ENCODE measurements around the gene MYO3B. TPM values are rescaled to one million over a fixed set of nuclear protein-coding genes. Genes with fewer than 3 reads are reported as not detected.

The MYO3B gene
- polyA plus RNA-seq, 1 experiment: 0.10 TPM

DNA sequence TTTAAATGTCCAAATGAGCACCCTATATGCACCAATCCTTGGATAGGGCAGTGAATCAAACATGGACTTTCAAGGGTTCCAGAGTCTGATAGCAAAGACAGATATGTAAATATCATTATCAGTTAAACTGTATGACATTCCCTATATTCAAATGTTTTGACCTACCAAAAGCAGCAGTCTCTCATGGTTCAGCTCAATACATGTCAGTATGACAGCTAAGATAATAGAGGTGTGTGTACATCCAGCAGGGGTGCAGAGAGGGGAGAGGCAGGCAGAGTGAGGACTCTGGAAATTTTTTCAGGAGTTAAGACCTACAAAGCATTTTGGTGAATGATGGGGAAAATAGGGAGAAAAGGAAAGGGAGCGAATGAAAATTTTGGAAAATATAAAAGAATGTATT lies 106.3 kb downstream of the MYO3B start:
- ChIA-PET POLR2A (no interaction called here), CTCF (interaction anchor here (1.3 kb wide), 1 partner anchor 125 kb away, joined by 3 read pairs; no protein-coding TSS in a partner anchor)
- no peak for DNase-seq (ENCODE audit: low read depth, low spot score)
- H3K27ac ChIP-seq (ENCODE audit: low read depth, low read length): no peak overlapping the region
- TF ChIP-seq, protein P1, sequence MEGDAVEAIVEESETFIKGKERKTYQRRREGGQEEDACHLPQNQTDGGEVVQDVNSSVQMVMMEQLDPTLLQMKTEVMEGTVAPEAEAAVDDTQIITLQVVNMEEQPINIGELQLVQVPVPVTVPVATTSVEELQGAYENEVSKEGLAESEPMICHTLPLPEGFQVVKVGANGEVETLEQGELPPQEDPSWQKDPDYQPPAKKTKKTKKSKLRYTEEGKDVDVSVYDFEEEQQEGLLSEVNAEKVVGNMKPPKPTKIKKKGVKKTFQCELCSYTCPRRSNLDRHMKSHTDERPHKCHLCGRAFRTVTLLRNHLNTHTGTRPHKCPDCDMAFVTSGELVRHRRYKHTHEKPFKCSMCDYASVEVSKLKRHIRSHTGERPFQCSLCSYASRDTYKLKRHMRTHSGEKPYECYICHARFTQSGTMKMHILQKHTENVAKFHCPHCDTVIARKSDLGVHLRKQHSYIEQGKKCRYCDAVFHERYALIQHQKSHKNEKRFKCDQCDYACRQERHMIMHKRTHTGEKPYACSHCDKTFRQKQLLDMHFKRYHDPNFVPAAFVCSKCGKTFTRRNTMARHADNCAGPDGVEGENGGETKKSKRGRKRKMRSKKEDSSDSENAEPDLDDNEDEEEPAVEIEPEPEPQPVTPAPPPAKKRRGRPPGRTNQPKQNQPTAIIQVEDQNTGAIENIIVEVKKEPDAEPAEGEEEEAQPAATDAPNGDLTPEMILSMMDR (IDR thresholded peaks at IDR 0.05; ENCODE audit: low read depth, low read length): no peak
- H3K9me3 ChIP-seq (ENCODE audit: control insufficient read depth, insufficient read depth, low read length): no peaks in the 10 kb centered on the region
- H3K4me3 ChIP-seq (ENCODE audit: low read depth, low read length): no peak overlapping the region
- peaks cover 3% of the 10 kb centered on the region for H3K27me3 ChIP-seq (ENCODE audit: control insufficient read depth, insufficient read depth, low read length)

DNA sequence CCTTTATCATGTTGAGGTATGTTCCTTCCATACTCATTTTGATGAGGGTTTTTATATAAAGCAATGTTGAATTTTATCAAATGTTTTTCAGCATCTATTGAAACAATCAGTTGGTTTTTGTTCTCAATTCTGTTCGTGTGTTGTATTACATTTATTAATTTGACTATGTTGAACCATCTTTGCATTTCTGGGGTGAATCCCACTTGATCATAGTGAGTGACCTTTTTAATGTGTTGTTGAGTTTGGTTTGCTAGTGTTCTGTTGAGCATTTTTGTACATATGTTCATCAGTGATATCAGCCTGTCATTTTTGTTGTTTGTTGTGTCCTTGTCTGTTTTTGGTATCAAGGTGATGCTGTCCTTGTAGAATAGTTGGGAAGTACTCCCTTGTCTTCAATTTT lies 110.9 kb downstream of the MYO3B start:
- Histone ChIP-seq H3K27me3 (ENCODE audit: control insufficient read depth, insufficient read depth, low read length) (peaks cover 3% of the 10 kb centered on the region), H3K27ac (ENCODE audit: low read depth, low read length) (no peak overlapping the region), H3K4me3 (ENCODE audit: low read depth, low read length) (no peak overlapping the region), H3K9me3 (ENCODE audit: control insufficient read depth, insufficient read depth, low read length) (no peaks in the 10 kb centered on the region)
- TF ChIP-seq, protein P1 (IDR thresholded peaks at IDR 0.05; ENCODE audit: low read depth, low read length): no peak
- DNase-seq (ENCODE audit: low read depth, low spot score): no peak
- ChIA-PET CTCF (no interaction called here), POLR2A (no interaction called here)

DNA sequence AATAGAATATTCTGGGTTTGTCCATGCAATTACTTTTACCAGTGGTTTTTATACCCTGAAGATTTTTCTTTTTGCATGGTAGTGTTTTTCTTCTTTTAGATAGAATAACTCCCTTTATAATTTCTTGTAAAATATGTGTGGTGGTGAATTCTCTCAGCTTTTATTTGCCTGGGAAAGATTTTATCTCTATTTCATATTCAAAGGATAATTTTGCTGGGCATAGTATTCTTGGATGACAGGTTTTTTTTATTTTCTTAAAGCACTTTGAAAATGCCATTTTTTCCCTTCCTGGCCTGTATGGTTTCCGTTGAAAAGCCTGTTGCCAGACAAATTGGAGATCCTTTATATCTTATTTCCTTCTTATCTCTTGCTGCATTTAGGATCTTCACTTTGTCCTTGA lies 113.5 kb downstream of the MYO3B start:
- Histone ChIP-seq H3K4me3 (ENCODE audit: low read depth, low read length) (no peak overlapping the region), H3K27ac (ENCODE audit: low read depth, low read length) (no peak overlapping the region), H3K9me3 (ENCODE audit: control insufficient read depth, insufficient read depth, low read length) (no peaks in the 10 kb centered on the region), H3K27me3 (ENCODE audit: control insufficient read depth, insufficient read depth, low read length) (no peaks in the 10 kb centered on the region)
- no peak for DNase-seq (ENCODE audit: low read depth, low spot score)
- POLR2A ChIA-PET: no interaction called here
- CTCF ChIA-PET: interaction anchor here (0.6 kb wide), 1 partner anchor 360 kb away, joined by 3 read pairs; no protein-coding TSS in a partner anchor
- TF ChIP-seq, protein P1 (IDR thresholded peaks at IDR 0.05; ENCODE audit: low read depth, low read length): no peak

DNA sequence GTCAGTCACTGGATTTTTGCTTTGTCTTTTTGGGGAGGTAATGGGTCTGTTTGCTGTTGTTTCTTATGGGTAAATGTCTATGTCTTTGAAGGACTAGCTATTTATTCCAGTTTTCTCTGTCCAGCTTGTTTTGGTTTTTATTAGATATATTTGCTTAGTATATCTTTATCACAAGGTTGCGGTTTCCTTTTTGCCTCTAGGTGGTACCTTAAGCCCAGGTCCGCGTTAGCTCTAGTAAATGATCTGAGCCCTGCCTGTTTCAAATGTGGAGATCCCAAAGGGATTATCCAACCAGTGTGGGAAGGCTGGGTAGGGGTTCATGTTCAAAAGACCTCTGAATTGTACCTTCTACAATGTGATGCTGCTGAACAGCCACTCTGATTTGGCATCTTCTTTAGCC lies 114.5 kb downstream of the MYO3B start:
- Histone ChIP-seq H3K27ac (ENCODE audit: low read depth, low read length) (no peak overlapping the region), H3K27me3 (ENCODE audit: control insufficient read depth, insufficient read depth, low read length) (no peaks in the 10 kb centered on the region), H3K9me3 (ENCODE audit: control insufficient read depth, insufficient read depth, low read length) (no peaks in the 10 kb centered on the region), H3K4me3 (ENCODE audit: low read depth, low read length) (no peak overlapping the region)
- ChIA-PET POLR2A (no interaction called here), CTCF (no interaction called here)
- no peak for DNase-seq (ENCODE audit: low read depth, low spot score)
- TF ChIP-seq, protein P1 (IDR thresholded peaks at IDR 0.05; ENCODE audit: low read depth, low read length): no peak

DNA sequence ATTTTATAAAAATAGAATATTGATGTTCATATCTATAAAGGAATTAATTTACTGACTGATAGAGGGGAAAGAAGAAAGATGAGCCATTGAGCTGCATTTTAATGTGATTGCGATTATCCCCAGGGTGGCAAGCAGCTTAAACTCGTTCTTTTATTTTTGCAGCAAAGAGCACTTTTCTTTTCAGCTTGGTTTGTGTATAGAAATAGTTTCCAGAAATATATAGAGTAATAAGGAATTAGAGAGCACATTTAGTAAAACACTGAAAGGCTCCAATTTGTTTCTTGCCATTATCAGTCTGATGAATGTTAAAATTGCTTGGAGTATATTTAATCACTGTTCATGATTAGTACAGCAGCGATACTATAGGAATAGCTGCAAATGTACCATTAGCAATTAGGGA lies 119.5 kb downstream of the MYO3B start:
- Histone ChIP-seq H3K4me3 (ENCODE audit: low read depth, low read length) (no peak overlapping the region), H3K27me3 (ENCODE audit: control insufficient read depth, insufficient read depth, low read length) (no peaks in the 10 kb centered on the region), H3K9me3 (ENCODE audit: control insufficient read depth, insufficient read depth, low read length) (no peaks in the 10 kb centered on the region), H3K27ac (ENCODE audit: low read depth, low read length) (no peak overlapping the region)
- ChIA-PET POLR2A (no interaction called here), CTCF (interaction anchor here (0.7 to 1.2 kb wide), 2 partner anchors 61 to 63 kb away, joined by 3 read pairs; no protein-coding TSS in a partner anchor)
- no peak for DNase-seq (ENCODE audit: low read depth, low spot score)
- TF ChIP-seq, protein P1 (IDR thresholded peaks at IDR 0.05; ENCODE audit: low read depth, low read length): no peak
